Subcutaneous preadipocyte (primary cell): ENCODE results near the gene ADAM33. TPM values are rescaled to one million over a fixed set of nuclear protein-coding genes. Genes with fewer than 3 reads are reported as not detected.

Source experiments
- total RNA-seq: library from RNA; depleted of rRNA; stranded (reverse); fragments of >200 nt; gene quantifications from 2 replicates; pipeline ENCODE4 v1.2.3, GENCODE V29; 2012

Gene ADAM33
- total RNA-seq = 88.6 and 101 TPM in 2 replicates

GRCh38 chr20:3681931-3682781 is at the start of gene ADAM33:
Gene ADAM33, minus strand, starts transcription at chr20:3682010. Its CDS starts 6 bp downstream, at chr20:3682004.

GRCh38 chr20:3712279-3712873 is 30.6 kb upstream of the ADAM33 start, which contains the start of gene SIGLEC1:
Gene SIGLEC1, minus strand, starts transcription at chr20:3712600. Its CDS starts 5,472 bp downstream, at chr20:3707128.

GRCh38 chr20:3663031-3663701 is 18.6 kb downstream of the ADAM33 start, which contains the start of gene GFRA4:
Gene GFRA4, minus strand, starts transcription at chr20:3663399. Its CDS starts 0 bp downstream, at chr20:3663399.

Other genes with a start within 250 kb of the ADAM33 start
- 31.2 and 33.6 TPM in 2 replicates for gene ATRN, start 211.0 kb downstream of the ADAM33 start, total RNA-seq
- not detected in 2 replicates for gene GFRA4, start 18.6 kb downstream of the ADAM33 start, total RNA-seq
- gene SIGLEC1, start 30.6 kb upstream of the ADAM33 start, total RNA-seq = not detected in 2 replicates
- gene HSPA12B, start 50.7 kb upstream of the ADAM33 start, total RNA-seq = 0.98 and 1.8 TPM in 2 replicates
- 40.7 and 46.7 TPM in 2 replicates for gene ADISSP, start 85.7 kb upstream of the ADAM33 start, total RNA-seq
- 0.20 TPM in 1 of 2 replicates, not detected in the other for gene SPEF1, start 99.4 kb upstream of the ADAM33 start, total RNA-seq
- gene CENPB, start 104.7 kb upstream of the ADAM33 start, total RNA-seq = 119 and 169 TPM in 2 replicates
- 66.9 and 91.1 TPM in 2 replicates for gene CDC25B, start 114.3 kb upstream of the ADAM33 start, total RNA-seq
- 20.5 and 21.7 TPM in 2 replicates for gene AP5S1, start 138.5 kb upstream of the ADAM33 start, total RNA-seq
- gene MAVS, start 164.8 kb upstream of the ADAM33 start, total RNA-seq = 29.8 and 48.7 TPM in 2 replicates
- gene PANK2, start 207.4 kb upstream of the ADAM33 start, total RNA-seq = 38.6 and 47.7 TPM in 2 replicates